ENCODE results near the gene HDAC7.

Gene HDAC7

GRCh38 chr12:47798382-47798948 is 21.2 kb downstream of the HDAC7 start:
- Histone ChIP-seq H3K4me3 (ENCODE audit: low read depth in 1 of 2, low read length in 2 of 2) (no peak overlapping the region), H3K36me3 (ENCODE audit: insufficient read depth, low read length) (peaks cover 50% of the 10 kb centered on the region), H3K9ac (ENCODE audit: low read length) (no peak overlapping the region), H3K4me1 (ENCODE audit: insufficient read depth, low read length) (peaks cover 49% of the 10 kb centered on the region), H3K9me3 (ENCODE audit: low read length) (no peaks in the 10 kb centered on the region), H3K27me3 (ENCODE audit: control insufficient read depth in 1 of 2, insufficient read depth in 2 of 2, low read length in 2 of 2) (no peaks in the 10 kb centered on the region), H3K27ac (ENCODE audit: low read depth, low read length) (no peak overlapping the region)

GRCh38 chr12:47797441-47797840 is 22.3 kb downstream of the HDAC7 start:
- peaks cover 50% of the 10 kb centered on the region for H3K36me3 ChIP-seq (ENCODE audit: insufficient read depth, low read length)
- no peak overlapping the region for H3K4me3 ChIP-seq (ENCODE audit: low read depth in 1 of 2, low read length in 2 of 2)
- H3K4me1 ChIP-seq (ENCODE audit: insufficient read depth, low read length): peaks cover 39% of the 10 kb centered on the region
- H3K9ac ChIP-seq (ENCODE audit: low read length): no peak overlapping the region
- no peaks in the 10 kb centered on the region for H3K27me3 ChIP-seq (ENCODE audit: control insufficient read depth in 1 of 2, insufficient read depth in 2 of 2, low read length in 2 of 2)
- H3K27ac ChIP-seq (ENCODE audit: low read depth, low read length): no peak overlapping the region
- no peaks in the 10 kb centered on the region for H3K9me3 ChIP-seq (ENCODE audit: low read length)

- Histone ChIP-seq H3K4me1 (ENCODE audit: insufficient read depth, low read length) (peaks cover 24% of the 10 kb centered on the region), H3K27me3 (ENCODE audit: control insufficient read depth in 1 of 2, insufficient read depth in 2 of 2, low read length in 2 of 2) (no peaks in the 10 kb centered on the region), H3K27ac (ENCODE audit: low read depth, low read length) (no peak overlapping the region), H3K9ac (ENCODE audit: low read length) (no peak overlapping the region), H3K9me3 (ENCODE audit: low read length) (no peaks in the 10 kb centered on the region), H3K36me3 (ENCODE audit: insufficient read depth, low read length) (peaks cover 62% of the 10 kb centered on the region), H3K4me3 (ENCODE audit: low read depth in 1 of 2, low read length in 2 of 2) (no peak overlapping the region)
Observed at GRCh38 chr12:47795814-47796411, 23.8 kb downstream of the HDAC7 start.

DNA sequence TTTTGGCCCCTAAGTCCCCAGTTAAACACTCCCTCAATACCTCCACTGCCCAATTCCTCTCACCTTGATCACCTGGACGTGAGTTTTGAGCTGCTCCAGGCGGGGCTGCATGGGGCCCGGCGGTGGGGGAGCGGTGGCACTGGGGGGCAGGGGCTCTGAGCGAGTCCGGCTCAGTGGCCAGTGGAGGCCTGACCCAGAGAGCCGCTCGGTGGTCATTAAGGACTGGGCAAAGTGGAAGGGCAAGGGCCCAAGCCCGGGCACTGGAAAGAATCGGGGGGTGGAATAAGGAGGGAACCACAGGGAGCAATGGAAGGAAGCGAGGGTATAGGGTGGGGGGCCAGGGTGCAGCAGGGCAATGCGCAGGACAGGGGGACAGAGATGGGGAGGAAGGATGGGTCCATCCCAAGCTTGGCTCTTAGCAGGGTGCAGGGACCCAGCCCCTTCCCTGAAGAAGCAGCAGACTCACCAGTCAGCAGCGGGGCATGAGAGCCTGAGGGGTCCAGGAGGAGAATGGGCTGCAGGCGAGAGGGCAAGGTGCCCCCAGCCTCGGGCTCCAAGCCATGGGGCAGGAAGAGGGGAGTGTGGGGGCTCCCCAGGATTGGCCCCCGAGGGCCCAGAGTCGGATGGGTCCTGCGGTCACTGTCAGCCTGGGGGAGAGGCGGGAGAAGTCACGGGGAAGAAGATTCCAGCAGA is 24.4 kb downstream of the HDAC7 start:
- no peak overlapping the region for H3K4me3 ChIP-seq (ENCODE audit: low read depth in 1 of 2, low read length in 2 of 2)
- H3K27me3 ChIP-seq (ENCODE audit: control insufficient read depth in 1 of 2, insufficient read depth in 2 of 2, low read length in 2 of 2): no peaks in the 10 kb centered on the region
- H3K4me1 ChIP-seq (ENCODE audit: insufficient read depth, low read length): peaks cover 17% of the 10 kb centered on the region
- H3K9me3 ChIP-seq (ENCODE audit: low read length): no peaks in the 10 kb centered on the region
- no peak overlapping the region for H3K9ac ChIP-seq (ENCODE audit: low read length)
- no peak overlapping the region for H3K27ac ChIP-seq (ENCODE audit: low read depth, low read length)
- peaks cover 69% of the 10 kb centered on the region for H3K36me3 ChIP-seq (ENCODE audit: insufficient read depth, low read length)

DNA sequence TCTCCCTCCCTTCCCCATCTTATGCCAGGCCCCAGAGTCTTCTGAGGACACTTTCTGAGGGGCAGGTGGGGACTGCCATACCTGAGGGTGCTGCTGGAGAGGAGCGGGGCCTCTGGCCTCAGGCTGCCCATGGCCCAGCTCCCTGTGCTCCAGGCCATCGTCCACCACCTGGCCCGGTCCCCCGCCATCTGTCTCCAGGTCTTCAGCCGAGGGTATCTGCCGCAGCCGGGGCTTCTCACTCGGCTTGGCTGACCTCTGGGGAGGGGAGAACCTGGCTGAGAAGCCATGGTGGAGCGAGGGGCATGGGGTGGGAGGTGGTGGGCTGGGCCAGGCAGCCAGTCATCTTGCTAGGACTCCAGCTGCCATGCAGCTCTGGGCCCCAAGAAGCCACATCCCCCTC is 25.0 kb downstream of the HDAC7 start:
- H3K9me3 ChIP-seq (ENCODE audit: low read length): no peaks in the 10 kb centered on the region
- peaks cover 74% of the 10 kb centered on the region for H3K36me3 ChIP-seq (ENCODE audit: insufficient read depth, low read length)
- H3K4me3 ChIP-seq (ENCODE audit: low read depth in 1 of 2, low read length in 2 of 2): no peak overlapping the region
- H3K4me1 ChIP-seq (ENCODE audit: insufficient read depth, low read length): peaks cover 12% of the 10 kb centered on the region
- no peak overlapping the region for H3K9ac ChIP-seq (ENCODE audit: low read length)
- no peaks in the 10 kb centered on the region for H3K27me3 ChIP-seq (ENCODE audit: control insufficient read depth in 1 of 2, insufficient read depth in 2 of 2, low read length in 2 of 2)
- no peak overlapping the region for H3K27ac ChIP-seq (ENCODE audit: low read depth, low read length)

DNA sequence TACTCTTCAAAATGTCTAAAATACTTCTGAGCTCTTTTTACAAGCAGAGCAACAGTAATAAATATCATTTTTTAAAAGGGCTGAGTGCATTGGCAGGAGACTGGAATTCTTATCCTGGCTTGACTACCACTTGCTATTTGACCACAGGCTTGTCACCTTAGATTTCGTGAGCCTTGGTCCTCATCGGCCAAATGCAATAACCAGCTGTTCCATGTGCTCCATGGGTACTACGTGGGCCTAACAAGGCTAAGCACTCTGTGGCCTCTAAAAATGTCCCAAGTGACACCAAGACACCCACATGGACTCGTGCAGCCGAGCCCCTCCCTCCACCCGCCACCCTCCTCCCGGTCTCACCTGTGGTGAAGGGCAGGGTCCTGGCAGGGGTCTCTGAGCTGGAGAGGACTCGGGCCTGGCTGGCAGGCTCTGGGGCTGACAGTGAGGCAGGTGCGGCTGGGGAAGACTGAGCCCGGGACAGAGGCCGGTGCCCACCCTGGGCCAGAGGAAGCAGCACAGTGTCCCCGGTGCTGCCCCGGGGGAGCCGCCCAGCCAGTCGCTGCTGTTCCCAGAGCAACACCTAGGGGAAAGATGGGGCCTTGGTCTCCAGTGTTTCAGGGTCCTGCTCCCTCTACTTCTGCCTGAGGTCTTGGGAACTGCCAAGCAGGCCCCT is 26.6 kb downstream of the HDAC7 start:
- Histone ChIP-seq H3K36me3 (ENCODE audit: insufficient read depth, low read length) (peaks cover 90% of the 10 kb centered on the region), H3K27me3 (ENCODE audit: control insufficient read depth in 1 of 2, insufficient read depth in 2 of 2, low read length in 2 of 2) (no peaks in the 10 kb centered on the region), H3K9me3 (ENCODE audit: low read length) (no peaks in the 10 kb centered on the region), H3K27ac (ENCODE audit: low read depth, low read length) (no peak overlapping the region), H3K9ac (ENCODE audit: low read length) (no peak overlapping the region), H3K4me3 (ENCODE audit: low read depth in 1 of 2, low read length in 2 of 2) (no peak overlapping the region), H3K4me1 (ENCODE audit: insufficient read depth, low read length) (no peaks in the 10 kb centered on the region)

DNA sequence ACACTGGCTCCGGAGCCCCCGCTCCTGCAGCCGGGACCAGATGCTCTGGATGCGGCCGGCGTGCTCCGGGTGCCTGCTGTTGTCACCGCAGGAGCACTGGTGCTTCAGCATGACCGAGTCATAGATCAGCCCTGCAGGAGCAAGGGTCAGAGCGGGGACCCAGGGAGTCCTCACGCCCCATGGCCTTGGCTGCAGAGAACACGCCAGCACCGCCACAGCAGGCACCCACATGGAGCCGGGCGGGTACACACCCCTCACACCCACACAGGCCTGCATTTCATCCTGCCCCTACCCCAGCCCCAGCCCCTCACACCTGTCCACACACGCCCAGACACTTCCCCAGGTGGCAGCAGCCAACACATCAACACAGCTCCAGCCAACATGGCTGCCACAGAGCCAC is 27.8 kb downstream of the HDAC7 start:
- Histone ChIP-seq H3K9me3 (ENCODE audit: low read length) (no peaks in the 10 kb centered on the region), H3K4me1 (ENCODE audit: insufficient read depth, low read length) (no peaks in the 10 kb centered on the region), H3K9ac (ENCODE audit: low read length) (no peak overlapping the region), H3K27ac (ENCODE audit: low read depth, low read length) (no peak overlapping the region), H3K4me3 (ENCODE audit: low read depth in 1 of 2, low read length in 2 of 2) (no peak overlapping the region), H3K27me3 (ENCODE audit: control insufficient read depth in 1 of 2, insufficient read depth in 2 of 2, low read length in 2 of 2) (no peaks in the 10 kb centered on the region), H3K36me3 (ENCODE audit: insufficient read depth, low read length) (peaks cover 92% of the 10 kb centered on the region)

DNA sequence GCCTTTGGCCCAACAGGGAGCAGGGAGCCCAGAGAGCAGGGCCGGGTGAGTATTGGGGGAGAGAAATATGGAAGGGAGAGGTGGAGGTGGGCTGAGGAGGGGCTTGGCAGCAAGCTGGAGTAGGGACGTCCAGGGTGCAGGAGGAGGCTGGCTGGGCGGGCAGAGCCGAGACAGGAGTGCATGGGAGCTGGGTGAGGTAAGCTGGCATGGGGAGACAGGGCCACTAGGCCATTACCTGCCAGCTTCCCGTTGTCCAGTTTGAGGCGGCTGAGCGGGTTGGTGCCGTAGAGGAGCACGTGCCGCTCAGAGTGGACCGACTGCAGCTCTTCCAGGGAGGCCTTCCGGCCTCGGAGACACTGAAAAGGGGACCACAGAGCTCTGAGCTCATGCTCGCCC is 28.4 kb downstream of the HDAC7 start:
- H3K4me1 ChIP-seq (ENCODE audit: insufficient read depth, low read length): no peaks in the 10 kb centered on the region
- H3K9me3 ChIP-seq (ENCODE audit: low read length): no peaks in the 10 kb centered on the region
- H3K36me3 ChIP-seq (ENCODE audit: insufficient read depth, low read length): peaks cover 93% of the 10 kb centered on the region
- no peak overlapping the region for H3K9ac ChIP-seq (ENCODE audit: low read length)
- H3K27me3 ChIP-seq (ENCODE audit: control insufficient read depth in 1 of 2, insufficient read depth in 2 of 2, low read length in 2 of 2): no peaks in the 10 kb centered on the region
- H3K27ac ChIP-seq (ENCODE audit: low read depth, low read length): no peak overlapping the region
- H3K4me3 ChIP-seq (ENCODE audit: low read depth in 1 of 2, low read length in 2 of 2): no peak overlapping the region

- Histone ChIP-seq H3K27me3 (ENCODE audit: control insufficient read depth in 1 of 2, insufficient read depth in 2 of 2, low read length in 2 of 2) (no peaks in the 10 kb centered on the region), H3K36me3 (ENCODE audit: insufficient read depth, low read length) (peaks cover 94% of the 10 kb centered on the region), H3K9ac (ENCODE audit: low read length) (no peak overlapping the region), H3K4me3 (ENCODE audit: low read depth in 1 of 2, low read length in 2 of 2) (no peak overlapping the region), H3K27ac (ENCODE audit: low read depth, low read length) (no peak overlapping the region), H3K4me1 (ENCODE audit: insufficient read depth, low read length) (no peaks in the 10 kb centered on the region), H3K9me3 (ENCODE audit: low read length) (no peaks in the 10 kb centered on the region)
Observed at GRCh38 chr12:47790676-47791350, 28.9 kb downstream of the HDAC7 start.

GRCh38 chr12:47789712-47790489 is 29.8 kb downstream of the HDAC7 start:
- H3K4me1 ChIP-seq (ENCODE audit: insufficient read depth, low read length): no peaks in the 10 kb centered on the region
- no peak overlapping the region for H3K9ac ChIP-seq (ENCODE audit: low read length)
- no peaks in the 10 kb centered on the region for H3K9me3 ChIP-seq (ENCODE audit: low read length)
- H3K4me3 ChIP-seq (ENCODE audit: low read depth in 1 of 2, low read length in 2 of 2): no peak overlapping the region
- peaks cover 94% of the 10 kb centered on the region for H3K36me3 ChIP-seq (ENCODE audit: insufficient read depth, low read length)
- no peaks in the 10 kb centered on the region for H3K27me3 ChIP-seq (ENCODE audit: control insufficient read depth in 1 of 2, insufficient read depth in 2 of 2, low read length in 2 of 2)
- H3K27ac ChIP-seq (ENCODE audit: low read depth, low read length): no peak overlapping the region

DNA sequence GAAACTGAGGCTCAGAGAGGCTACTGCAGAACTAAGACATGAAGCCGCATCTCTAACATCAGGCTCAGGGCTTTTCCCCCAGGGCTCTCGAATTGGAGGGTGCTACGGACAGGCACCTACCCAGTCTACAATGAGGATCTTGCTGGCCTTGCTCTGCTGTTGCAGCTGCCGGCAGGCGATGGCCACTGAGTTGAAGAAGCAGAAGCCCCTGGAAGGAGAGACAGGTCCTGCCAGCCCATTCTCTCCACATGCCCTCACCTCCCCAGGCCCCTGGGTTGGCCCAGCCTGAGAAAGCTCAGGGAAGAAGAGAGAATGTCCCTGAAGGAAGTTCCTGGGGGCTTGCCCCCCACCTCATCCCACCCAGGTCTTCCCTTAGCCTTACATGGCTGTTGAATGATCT is 30.6 kb downstream of the HDAC7 start:
- H3K9ac ChIP-seq (ENCODE audit: low read length): no peak overlapping the region
- no peak overlapping the region for H3K4me3 ChIP-seq (ENCODE audit: low read depth in 1 of 2, low read length in 2 of 2)
- no peak overlapping the region for H3K27ac ChIP-seq (ENCODE audit: low read depth, low read length)
- H3K9me3 ChIP-seq (ENCODE audit: low read length): no peaks in the 10 kb centered on the region
- H3K36me3 ChIP-seq (ENCODE audit: insufficient read depth, low read length): peaks cover 94% of the 10 kb centered on the region
- no peaks in the 10 kb centered on the region for H3K27me3 ChIP-seq (ENCODE audit: control insufficient read depth in 1 of 2, insufficient read depth in 2 of 2, low read length in 2 of 2)
- H3K4me1 ChIP-seq (ENCODE audit: insufficient read depth, low read length): no peaks in the 10 kb centered on the region
